Cardiac fibroblast (primary cell): ENCODE data around the gene CARD14.

ENCODE experiments used
- DNase-seq, 2 donors: peaks; one replicate each; pipeline versions ENCODE4 v3.0.0 to v3.0.0-alpha.2; 2010; ENCODE audit warnings: low read depth in 2 of 2
- H3K4me3 ChIP-seq, 2 donors: replicated peaks in 1 of 2; 1 replicate in 1 of 2; 2 replicates in 1 of 2; pipeline ENCODE4 v1.5.1; 2011; ENCODE audit warnings: low read depth in 2 of 2, low read length in 2 of 2, mild to moderate bottlenecking in 2 of 2, moderate library complexity in 1 of 2
- CTCF ChIP-seq: IDR thresholded peaks from one replicate; pipeline ENCODE4 v1.5.1; 2011; ENCODE audit warnings: low read depth, mild to moderate bottlenecking, low read length, inconsistent platforms

The CARD14 gene

DNA sequence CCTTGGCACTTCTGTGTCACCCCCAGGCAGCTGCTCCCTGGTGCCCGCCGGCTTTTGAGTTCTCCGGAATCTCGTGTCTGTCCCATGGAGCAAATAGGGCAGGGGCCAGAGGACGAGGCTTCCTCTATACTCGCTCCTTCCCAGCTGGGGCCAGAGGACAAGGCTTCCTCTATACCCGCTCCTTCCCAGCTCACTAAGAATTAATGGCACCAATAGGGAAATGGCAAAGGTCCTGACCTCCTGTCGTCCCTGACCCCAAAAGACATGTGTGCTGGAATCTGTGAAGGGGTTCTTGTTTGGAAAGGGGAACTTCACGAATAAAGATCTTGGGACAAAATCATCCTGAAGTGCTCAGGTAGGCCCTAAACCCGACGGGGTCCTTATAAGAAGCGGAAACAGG is 42.7 kb downstream of the CARD14 start:
- no peak for DNase-seq
- TF ChIP-seq CTCF = no peak
- no peak overlapping the region for H3K4me3 ChIP-seq

DNA sequence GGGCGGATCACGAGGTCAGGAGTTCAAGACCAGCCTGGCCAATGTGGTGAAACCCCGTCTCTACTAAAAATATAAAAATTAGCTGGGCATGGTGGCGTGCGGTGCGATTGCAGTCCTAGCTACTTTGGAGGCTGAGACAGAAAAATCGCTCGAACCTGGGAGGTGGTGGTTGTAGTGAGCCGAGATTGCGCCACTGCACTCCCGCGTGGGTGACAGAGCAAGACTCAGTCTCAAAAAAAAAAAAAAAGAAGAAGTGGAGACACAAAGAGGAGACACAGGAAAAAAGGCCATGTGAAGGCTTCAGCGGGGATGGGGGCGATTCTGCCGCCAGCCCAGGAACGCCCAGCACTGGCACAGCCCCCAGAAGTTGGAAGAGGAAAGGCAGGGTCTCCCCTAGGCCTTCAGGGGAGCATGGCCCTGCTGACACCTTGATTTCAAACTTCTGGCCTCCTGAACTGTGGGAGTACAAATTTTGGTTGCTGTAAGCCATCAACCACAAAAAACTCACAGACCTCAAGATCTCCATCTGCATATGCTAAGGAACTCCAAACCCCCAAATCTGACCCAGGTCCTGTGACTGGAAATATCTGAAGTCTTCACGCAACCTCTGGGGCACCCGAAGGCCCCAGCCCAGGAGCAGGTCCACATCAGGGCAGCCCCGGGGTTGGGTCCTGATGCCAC is 43.3 kb downstream of the CARD14 start:
- no peak for TF ChIP-seq CTCF
- DNase-seq = no peak
- H3K4me3 ChIP-seq = no peak overlapping the region

- DNase-seq = no peak
- H3K4me3 ChIP-seq = no peak overlapping the region
- TF ChIP-seq CTCF = no peak
Measured at GRCh38 chr17:80213643-80213975, 43.8 kb downstream of the CARD14 start.

- TF ChIP-seq CTCF = no peak
- no peak for DNase-seq
- no peak overlapping the region for H3K4me3 ChIP-seq
Measured at GRCh38 chr17:80214012-80214877, 44.4 kb downstream of the CARD14 start.

GRCh38 chr17:80214878-80215210 is 45.0 kb downstream of the CARD14 start:
- no peak for TF ChIP-seq CTCF

DNA sequence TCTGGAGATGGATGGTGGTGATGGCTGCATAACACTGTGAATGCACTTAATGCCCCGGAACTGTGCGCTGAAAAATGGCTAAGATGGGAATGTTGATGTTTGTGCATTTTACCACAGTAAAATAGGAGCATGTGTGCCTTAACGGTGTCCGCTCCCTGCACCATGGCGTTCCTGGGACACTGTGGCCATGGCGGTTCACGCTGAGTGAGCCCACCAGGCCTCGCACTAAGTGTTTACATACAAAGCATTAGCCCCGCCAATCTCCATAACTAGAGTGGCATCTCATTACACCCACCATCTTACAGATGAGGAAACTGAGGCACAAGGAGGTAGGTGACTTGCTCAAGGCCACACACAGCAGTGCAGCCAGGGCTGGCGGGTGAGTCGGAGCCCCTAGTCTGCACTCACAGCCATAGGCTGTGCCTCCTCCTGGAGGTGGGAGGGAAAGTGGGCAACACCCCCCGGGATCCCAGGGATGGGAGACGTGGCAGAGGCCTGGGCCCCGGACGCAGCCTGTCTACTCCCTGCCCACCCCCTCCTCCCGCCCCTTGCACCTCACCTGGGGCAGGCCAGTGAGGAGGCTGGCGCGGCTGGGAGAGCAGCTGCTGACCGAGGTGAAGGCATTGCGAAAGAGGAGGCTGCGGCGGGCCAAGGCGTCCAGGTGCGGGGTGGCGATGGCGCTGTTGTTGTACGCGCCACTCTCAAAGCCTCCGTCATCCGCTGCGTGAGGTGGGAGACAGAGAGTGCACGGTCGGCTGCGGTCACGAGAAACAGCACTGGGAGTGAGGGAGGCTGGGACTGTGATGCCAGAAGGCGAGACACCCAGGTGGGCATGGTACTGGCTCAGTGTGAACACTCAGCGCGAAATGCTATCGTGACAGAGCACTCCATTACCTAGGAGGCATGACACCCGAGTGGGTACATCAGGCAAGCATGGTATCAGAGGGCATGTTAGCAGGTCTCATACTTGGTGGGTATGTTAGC is 46.9 kb downstream of the CARD14 start:
- no peak for TF ChIP-seq CTCF
- DNase-seq = no peak
- H3K4me3 ChIP-seq = no peak overlapping the region

More at GRCh38 chr17:80214878-80215210, 45.0 kb downstream of the CARD14 start:
- DNase-seq = no peak
- H3K4me3 ChIP-seq = no peak overlapping the region
